Activated naive CD4-positive, alpha-beta T cell treated with Interleukin-2 at 50 U/mL for 16 hours (primary cell): ENCODE measurements around the gene ARHGAP23.
"Not testable (repeated sequence)": the region's sequence is repeated elsewhere in the genome, so short reads cannot be mapped to it uniquely, and the experiment has no call there.

Experiments
- DNase-seq: peaks from one replicate; pipeline ENCODE4 v3.0.0-alpha.2; 2020

The ARHGAP23 gene

DNA sequence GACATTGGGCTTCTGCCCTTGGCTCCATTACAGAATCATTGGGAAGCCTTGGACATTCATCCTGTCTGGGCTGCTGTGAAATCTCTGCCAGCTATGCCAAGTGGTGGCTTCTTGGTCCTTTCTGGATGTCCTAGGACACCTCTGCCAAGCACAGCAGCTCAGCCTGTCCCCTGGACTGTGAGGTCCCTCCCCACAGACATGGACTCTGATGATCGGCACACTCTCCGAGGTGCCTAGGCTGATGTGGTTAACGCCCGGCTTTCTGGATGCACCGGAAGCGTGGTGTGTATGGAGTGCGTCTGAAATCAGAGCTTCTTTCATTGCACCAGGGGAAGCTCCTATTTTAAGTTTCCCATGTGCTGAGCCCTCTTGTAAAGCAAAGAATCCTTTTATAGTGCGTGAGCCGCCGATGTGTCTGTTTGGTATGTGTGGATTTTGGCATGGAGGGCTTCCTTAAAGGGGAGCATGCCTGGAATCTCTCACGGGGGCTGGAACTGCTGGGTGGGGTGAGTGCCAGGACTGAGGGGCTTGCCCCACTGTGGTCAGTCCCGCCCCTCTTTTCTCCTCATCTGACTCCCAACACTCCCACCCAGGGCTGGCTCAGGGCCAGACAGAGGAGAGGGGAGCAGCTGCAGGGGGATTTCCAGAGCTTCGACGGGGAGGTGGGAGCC lies 7.0 kb upstream of the ARHGAP23 start:
- no peak for DNase-seq

DNA sequence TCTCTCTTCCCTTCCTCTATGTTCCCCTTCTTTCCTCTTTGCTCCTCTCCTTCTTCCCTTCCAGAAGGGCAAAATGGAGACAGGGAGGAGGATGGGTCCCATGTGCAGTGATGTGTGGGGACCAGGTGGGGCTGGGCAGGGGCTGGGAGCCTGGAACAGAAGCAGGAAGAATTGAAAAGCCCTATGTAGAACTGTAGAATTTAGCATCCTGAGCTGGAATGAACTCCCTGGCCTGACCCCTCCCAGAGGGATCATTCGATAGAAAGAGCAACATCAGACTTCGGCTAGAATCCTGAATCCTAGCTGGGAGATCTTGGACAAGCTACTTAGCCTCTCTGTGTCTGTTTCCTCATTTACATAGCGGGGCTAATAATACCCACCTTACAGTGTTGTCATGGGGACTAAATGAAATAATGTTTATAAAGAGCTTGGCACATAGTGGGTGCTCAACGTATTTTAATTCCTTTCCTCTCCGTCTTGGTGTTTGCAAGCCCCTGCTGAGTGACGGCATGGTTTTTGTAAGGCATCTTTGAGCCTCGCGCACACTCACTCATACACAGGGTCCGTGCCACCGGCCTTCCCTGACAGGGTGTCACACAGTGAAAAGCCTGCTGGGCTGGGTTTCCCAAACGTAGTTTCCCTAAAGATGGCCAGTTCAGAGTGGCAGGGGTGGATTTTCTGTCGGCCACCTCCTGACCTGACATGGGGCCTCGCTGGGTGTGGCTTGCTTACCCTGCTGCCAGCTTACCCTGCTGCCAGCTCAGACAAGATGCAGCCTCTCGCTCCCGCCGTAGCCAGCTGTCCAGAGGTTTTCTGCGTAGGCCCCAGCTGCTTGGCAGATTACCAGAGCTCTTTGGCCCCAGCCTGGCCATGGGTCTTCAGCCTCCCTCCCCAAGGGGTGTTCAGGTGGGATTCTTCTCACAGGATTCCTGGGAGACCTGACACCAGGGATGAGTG lies 6.1 kb upstream of the ARHGAP23 start:
- no peak for DNase-seq

DNA sequence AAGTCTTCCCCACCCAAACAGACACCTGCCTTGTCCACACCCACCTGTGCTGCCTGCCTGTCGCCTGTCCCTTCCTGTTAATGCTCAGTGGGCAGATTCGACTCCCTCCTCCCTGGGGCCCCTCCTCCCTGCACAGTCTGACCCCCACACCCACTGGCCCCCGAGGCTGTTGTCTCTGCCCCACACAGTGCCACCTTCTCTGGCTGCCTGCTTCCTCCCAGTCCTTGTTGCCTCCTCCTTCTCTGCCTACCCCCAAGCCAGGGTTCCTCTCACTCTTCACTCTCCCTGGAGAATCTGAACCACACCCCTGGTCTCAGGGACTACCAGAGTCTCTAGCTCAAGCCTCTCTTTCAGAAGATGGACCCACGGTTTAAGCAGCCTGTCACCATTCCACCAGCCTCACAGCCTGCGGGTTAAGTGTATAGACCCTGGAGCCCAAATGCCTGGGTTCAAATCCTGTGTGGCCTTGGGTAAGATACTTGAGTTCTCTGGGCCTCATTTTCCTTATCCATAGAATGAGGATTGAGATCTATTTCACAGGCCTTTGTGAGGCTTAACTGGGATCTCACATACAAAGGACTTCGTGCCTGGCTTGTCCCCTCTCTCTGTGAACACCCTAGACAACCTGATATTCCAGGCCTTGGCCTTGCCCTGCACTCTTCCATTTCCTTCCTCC lies 3.8 kb upstream of the ARHGAP23 start:
- DNase-seq: no peak

DNA sequence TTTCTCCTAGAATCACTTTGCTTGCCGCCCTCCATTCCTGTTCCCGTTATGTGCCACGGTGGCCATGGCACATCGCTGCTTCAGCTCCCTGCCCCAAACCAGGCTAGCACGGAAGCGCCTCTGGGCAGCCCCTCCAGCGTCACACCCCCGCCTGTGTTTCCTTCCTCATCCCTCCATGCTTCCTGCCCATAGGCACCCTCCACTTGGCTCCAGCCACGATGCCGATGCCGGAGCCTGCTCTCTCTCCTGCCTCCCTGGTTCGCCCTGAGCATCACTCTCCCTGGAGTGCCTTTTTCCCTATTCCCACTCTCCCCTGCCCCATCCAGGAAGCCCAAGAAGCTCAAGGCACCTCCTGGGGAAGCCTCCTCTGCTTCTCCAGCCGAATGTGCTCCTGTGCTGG lies 3.2 kb upstream of the ARHGAP23 start:
- no peak for DNase-seq

DNA sequence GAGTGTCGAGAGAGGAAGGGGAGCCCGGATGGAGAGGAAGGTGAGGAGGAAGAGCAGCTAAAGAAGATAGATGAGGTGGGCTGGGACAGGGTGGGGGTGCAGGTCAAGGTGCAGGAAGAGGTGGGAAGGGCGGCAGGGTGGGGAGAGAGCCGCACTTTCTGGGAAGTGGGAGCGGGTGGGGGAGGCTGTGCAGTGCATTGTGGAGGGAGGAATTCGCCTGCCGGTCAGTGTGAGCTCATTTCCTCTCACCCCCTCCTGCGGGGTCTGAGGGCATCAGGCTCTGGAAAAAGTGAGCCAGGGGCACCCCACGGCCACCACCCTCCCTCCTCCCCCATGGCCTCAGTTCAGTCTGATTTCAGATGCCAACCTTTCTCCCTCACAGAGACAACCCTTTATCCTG lies 2.5 kb upstream of the ARHGAP23 start:
- DNase-seq: no peak

DNA sequence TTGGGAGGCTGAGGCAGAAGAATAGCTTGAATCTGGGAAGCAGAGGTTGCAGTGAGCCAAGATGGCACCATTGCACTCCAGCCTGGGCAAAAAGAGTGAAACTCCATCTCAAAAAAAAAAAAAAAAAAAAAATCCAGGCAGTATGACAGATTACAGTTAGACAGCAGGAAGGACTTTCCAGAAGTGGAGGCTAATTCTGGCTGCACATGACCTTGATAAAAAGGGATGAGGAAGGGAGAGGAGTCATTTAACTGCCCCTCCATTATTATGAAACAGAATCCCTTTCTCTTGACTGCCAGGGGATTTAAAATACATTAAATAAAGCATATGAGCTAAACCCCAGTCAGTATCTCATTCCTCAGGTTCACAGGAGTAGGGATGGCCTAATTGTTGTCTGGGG lies 1.8 kb upstream of the ARHGAP23 start:
- DNase-seq: no peak

DNA sequence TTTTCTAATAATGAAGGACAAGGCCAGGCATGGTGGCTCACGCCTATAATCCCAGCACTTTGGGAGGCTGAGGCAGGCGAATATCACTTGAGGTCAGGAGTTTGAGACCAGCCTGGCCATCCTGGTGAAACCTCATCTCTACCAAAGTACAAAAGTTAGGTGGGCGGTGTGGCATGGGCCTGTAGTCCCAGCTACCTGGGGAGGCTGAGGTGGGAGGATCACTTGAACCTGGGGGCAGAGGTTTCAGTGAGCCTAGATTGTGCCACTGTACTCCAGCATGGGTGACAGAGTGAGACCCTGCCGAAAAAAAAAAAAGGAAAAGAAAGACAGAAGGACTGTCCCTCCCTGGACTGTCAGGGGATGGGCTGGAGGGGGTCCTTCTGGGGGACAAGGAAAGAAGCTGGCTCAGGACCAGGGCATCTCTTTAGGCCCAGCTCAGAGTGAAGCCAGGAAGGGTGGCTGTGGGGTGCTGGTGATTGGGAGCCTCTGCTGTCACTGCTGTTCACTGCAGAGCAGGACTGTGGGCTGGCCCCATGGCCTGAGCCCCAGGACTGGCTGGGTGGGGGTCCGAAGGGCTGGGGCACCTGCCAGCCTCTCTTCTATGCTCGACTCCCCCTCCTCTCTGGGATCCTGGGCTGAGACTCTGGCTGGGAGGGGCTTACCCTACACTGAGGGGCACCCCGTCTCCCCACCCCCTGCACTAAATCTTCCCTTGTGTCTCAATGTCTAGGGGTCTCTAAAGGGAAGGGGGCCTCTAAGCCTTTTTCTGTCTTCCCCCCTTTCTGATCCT lies 909 bp upstream of the ARHGAP23 start:
- DNase-seq: no peak

DNA sequence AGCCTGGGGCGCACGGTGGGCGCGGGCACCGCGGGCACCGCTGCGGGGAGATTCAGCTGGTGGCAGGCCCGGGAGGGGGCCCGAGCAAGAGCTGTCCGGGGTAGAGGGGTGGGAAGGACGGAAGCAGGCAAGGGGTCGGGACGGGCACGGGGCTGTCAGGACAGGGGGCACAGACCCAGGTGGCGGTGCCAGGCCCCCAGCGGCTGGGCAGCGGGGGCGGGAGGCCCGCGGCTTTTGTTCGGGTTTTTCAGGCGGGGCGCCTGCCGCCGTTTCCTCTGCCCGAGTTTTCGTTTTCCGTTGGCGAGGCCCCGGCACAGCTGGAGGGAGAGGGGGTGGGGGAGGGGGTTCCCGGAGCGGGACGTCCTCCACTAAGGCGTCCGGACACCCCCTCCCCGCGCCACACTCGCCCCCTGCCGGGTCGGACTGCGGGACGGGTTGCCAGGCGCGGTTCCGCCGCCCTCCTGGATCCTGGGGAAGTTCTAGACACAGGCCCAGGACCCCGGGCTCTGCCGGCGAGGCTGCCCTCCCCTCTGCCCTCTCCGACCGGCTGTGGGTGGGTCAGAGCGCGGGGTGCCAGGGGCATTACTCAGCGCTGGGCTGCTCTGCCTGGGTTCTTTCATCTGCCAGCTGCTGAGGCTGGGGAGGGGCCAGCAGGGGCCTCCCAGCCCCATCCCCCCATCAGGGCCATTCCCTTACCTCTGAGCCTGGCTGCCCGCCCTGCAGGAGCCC lies 543 bp downstream of the ARHGAP23 start:
- DNase-seq: peak; percentile 13

DNA sequence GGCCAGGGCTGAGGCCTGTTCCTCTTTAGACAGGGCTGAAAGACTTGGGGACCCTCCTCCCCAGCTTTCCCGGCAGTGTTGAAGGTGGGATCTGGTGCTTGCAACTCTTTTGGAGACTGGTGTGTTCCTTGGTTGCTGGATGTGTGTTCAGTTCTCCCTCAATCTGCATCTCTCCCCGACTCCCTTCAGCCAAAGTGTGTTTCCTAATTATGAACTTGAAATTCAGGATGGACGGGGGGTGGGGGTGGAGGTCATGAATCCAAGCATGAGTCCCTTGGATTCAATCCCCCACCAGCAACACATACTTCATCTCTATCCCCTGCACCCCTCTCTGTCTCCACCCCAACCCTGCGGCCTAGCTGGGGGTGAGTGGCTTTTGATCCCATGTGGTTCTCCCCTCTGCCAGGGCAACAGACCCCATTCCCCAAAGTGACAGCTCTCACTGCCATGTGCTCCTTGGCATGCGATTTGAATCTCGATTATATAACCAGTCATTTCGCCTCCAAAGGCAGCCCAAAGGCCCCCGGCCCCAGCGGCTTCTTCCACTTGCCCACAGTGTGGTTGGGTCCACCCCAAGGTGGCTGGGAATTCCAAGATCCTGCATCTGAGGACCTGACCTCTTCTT lies 1.3 kb downstream of the ARHGAP23 start:
- no peak for DNase-seq

DNA sequence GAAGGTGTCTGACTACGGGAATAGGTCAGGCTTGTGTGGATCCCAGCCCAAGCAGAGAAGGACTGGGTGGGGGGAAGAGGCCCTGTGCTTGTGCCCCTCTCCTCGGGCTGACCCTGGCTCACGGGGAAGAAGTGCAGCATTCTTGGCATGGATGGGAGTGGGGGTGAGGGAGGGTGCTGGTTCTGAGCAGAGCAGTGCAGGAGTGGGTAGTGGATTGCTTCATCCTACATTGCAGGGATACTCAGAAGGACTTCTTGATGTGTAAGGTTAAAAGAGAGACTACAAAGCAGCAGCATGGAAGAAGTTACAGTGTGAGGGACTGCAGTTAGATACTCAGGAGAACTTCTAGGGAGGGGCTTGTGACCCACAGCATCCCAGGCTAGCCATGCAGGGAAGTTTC lies 2.1 kb downstream of the ARHGAP23 start:
- DNase-seq: no peak

DNA sequence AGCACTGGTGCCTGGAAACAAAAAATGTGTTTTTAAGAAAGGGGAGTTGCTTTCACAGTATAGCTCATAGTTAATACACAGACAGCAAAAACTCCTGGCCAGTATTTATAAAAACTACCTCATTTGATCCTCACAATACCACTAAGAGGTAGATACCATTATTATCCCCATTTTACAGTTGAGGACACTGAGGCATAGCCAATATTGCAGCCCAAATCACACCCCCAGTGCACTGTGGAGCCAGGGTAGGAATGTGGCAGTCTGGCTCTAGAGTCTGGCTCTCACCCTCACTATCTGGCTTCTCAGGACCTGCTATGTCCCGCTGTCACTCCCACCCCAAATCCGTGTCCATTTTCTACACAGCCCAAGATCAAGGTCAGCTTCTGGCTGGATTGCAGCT lies 2.6 kb downstream of the ARHGAP23 start:
- DNase-seq: no peak

DNA sequence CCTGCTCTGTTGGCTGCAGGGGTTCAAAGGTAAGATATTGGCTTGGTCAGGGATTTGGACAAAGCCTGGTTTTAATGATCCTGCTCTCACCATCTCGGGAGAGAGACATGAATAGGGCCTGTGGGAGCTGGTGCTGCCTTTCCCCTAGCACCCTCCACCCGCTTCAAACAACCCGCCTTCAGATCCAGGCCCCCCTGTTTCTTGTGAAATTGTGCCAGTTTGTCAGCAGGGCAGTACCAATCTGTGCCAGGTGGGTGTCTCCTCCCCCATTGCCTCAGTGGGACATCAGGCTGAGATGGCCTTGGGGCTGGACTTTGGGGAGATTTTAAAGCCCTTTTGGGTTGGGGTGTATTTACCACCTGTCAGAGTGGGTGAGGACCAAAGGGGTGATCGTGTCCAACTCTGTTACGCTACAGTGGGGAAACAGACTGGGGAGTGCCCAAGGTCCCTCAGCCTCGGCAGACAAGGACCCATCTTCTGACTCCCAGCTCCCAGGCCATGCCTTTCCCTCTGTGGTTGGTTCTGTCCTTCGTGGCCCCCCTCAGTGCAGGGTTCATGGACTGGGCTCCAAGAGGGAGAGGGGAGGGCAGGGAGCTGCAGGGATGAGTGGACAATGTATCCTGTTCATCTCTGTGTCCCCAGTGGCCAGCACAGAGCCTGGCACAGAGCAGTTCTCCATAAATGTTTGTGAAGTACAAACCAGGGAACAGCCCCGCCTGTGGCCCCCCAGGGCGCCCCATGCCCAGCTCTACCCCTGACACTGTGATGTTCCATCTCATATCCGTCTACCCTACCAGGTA lies 3.3 kb downstream of the ARHGAP23 start:
- no peak for DNase-seq

DNA sequence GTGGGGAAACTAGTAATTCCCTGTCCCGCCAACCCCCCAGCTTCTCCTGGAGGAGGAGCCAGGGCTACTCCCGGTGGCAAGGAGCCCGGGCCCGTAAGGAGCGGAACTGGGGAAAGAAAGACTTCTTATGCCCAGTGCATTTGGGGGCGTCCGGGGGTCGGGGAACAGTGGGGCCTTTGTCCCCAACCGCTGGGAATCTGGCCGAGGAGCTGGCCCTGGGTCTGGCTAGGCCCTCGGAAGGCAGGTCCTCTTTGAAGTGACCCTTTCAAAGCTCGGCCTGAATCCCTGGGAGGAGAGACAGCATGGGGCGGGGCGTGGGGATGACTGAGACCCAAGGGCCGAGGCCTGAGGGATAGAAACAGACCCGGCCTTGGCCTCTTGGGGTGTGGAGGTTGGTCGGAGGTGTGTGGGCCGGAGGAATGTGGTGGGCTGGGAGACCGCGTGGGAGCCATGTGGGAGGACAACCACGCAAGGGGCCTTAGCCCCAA lies 6.0 kb downstream of the ARHGAP23 start:
- DNase-seq: no peak

DNA sequence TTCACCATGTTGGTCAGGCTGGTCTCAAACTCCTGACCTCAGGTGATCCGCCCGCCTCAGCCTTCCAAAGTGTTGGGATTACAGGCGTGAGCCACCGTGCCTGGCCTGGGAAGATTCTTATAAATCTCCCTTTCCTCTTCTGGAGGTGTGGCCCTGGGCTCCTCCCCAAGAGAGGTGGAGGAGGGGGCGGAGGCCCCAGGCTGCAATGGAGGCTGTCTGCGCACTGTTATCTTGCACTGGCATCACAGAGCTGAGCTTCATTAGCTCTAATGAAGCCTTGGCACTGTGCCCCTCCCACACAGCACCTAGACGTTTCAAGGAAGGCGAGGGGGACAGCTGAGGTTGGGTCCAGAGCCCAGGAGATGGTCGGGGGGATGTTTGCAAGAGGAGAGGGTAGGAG lies 7.5 kb downstream of the ARHGAP23 start:
- DNase-seq: no peak

DNA sequence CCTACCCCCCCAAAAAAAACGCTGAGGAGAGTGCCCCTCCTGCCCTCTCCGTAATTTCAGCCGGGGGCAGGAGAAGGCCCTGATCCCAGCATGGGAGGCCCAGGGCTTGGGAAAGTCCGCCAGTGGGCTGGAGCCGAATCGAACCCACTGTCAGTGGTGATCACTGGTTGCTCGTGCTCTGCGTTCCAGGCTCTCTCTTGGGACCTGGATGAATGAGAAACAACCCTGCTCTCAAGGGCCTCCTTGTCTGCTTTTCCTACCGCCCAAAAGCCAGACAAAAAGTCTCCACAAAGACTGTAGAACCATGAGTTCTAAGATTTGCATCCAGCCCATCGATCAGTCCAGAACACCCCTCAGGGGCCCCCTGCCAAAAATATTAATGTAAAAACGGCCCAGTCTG lies 8.1 kb downstream of the ARHGAP23 start:
- no peak for DNase-seq

DNA sequence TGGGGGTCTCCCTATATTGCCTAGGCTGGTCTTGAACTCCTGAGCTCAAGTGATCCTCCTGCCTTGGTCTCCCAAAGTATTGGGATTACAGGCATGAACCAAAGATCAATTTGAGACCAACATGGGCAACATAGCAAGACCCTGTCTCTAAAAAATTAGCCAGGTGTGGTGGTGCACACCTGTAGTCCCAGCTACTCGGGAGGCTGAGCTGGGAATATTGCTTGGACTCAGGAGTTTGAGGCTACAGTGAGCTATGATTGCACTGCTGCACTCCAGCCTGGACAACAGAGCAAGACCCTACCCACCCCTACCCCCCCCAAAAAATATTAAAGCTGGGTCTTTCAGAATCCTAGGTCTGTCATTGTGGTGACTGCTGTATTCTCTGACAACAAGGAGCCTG lies 9.0 kb downstream of the ARHGAP23 start:
- not testable (repeated sequence) for DNase-seq

DNA sequence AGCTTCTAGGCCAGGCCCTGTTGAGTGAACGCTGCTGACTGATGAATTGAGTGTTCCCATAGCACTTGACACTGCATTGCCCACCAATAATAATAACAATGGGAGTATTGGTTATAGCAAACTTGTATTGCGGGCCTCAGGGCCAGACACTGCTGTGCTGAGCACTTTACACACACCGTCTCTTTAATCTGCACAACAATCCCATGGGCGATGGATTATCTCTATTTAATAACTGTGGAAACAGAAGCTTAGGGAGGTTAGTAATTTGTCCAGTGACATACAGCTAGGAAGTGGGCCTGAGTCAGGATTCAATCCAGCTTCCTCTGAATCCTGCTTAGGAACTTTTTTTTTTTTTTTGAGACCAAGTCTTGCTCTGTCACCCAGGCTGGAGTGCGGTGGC lies 11.2 kb downstream of the ARHGAP23 start:
- DNase-seq: no peak

DNA sequence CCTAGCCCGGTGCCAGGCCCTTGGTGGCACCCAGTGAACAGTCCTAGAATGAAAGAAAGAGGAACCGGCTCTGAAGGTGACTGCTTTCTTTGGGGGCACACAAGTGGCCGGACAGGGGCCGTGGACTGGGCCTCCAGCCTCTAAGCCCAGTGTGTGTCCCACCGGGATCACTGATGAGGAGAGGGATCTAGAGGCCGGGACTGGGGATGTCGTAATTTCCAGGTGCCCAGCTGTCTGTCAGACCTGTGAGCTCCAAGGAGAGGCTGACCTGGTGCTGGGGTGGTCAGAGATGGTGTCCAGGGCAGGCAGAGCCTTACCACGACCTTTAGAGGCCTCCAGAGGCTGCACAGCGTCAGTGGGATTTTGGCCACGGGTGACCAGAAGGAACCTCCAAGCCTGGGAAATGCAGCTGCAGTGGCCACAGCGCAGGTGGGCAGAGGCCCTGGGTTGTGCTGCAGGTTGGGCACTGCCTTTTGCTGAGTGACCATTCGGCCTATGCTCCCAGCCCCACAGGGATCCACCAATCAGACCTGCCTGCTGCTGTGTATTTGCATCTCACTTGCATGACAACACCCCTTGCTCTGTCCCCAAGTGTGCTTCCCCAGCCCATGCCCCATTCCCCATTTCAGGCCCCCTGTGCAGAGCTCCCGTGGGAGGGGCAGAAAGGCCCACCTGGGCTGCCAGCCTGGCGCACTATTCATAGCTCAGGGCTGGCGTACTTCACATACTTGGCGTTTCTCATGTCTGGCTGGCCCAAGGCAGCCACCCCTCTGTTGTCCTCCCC lies 12.5 kb downstream of the ARHGAP23 start:
- DNase-seq: no peak

DNA sequence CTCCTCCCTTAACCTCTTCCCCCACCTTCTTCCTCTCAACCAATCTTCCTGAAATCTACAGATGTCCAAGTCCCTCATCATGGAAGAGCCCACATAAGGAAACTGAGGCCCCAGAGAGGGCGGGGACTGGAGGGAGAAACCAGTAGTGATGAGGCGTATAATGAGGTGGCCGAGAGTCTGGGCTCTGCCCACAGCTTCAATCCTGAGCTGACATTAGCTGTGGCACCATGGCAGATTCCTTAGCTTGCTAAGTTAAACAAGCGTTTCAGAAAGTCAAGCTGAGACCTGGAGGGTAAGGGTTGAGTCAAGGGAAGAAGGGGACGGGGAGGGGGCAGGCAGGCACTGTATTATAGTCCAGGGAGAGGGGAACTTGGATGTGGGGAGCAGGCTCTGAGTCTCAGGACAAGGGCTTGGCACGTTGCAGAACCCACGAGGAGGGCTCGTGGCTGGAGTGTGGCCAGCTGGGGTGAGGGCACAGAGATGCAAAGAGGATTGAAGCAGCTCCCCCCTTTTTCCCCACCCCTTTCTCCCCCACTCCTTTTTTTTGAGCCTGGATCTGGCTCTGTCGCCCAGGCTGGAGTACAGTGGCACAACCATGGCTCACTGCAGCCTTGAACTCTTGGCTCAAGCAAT lies 13.3 kb downstream of the ARHGAP23 start:
- DNase-seq: no peak
